HepG2 (cell line): ENCODE results near the gene ZNF33B. TPM values are rescaled to one million over a fixed set of nuclear protein-coding genes. Genes with fewer than 3 reads are reported as not detected.

Source experiments
- ADNP ChIP-seq: sonication (generic); formaldehyde crosslinking; IDR thresholded peaks from 2 replicates; pipeline ENCODE4 v1.4.0; 2020; ENCODE audit warnings: missing genetic modification reagents
- BORCS8-MEF2B ChIP-seq: sonication (generic); formaldehyde crosslinking; IDR thresholded peaks from 2 replicates; pipeline ENCODE4 v1.8.0; 2022; ENCODE audit warnings: mild to moderate bottlenecking, missing genetic modification reagents
- GABPB1 ChIP-seq: IDR thresholded peaks from 2 replicates; pipeline ENCODE4 v1.6.1; 2016; ENCODE audit warnings: mild to moderate bottlenecking, missing genetic modification reagents, moderate library complexity, missing compliant biosample characterization
- GFI1 ChIP-seq: sonication (generic); formaldehyde crosslinking; IDR thresholded peaks from 2 replicates; pipeline ENCODE4 v1.5.0; 2020; ENCODE audit warnings: missing genetic modification reagents, mild to moderate bottlenecking, borderline replicate concordance
- HCFC1 ChIP-seq: fragments of 150-350 bp; IDR thresholded peaks from 2 replicates; pipeline ENCODE4 v1.6.1; 2014; ENCODE audit warnings: low read depth, low read length
- HIVEP1 ChIP-seq: sonication (generic); formaldehyde crosslinking; IDR thresholded peaks from 2 replicates; pipeline ENCODE4 v1.4.0; 2020; ENCODE audit warnings: mild to moderate bottlenecking, missing genetic modification reagents
- MTA1 ChIP-seq: sonication (generic); formaldehyde crosslinking; IDR thresholded peaks from 2 replicates; pipeline ENCODE4 v1.4.0; 2020; ENCODE audit warnings: missing genetic modification reagents, mild to moderate bottlenecking, borderline replicate concordance
- PAF1 ChIP-seq: IDR thresholded peaks from 2 replicates; pipeline ENCODE4 v1.6.1; 2016; ENCODE audit warnings: missing genetic modification reagents, missing compliant biosample characterization
- PATZ1 ChIP-seq: sonication (generic); formaldehyde crosslinking; IDR thresholded peaks from 2 replicates; pipeline ENCODE4 v1.4.0; 2020; ENCODE audit warnings: missing genetic modification reagents
- PAXIP1 ChIP-seq: sonication (generic); formaldehyde crosslinking; conservative IDR thresholded peaks from 2 replicates; pipeline ENCODE4 v1.4.0; 2020; ENCODE audit warnings: mild to moderate bottlenecking, missing genetic modification reagents, moderate library complexity
- SALL2 ChIP-seq: sonication (generic); formaldehyde crosslinking; IDR thresholded peaks from 2 replicates; pipeline ENCODE4 v1.8.1; 2023; ENCODE audit warnings: mild to moderate bottlenecking, missing genetic modification reagents, inconsistent platforms
- TAF1 ChIP-seq: sonication (generic); formaldehyde crosslinking; IDR thresholded peaks from 2 replicates; pipeline ENCODE4 v1.4.0; 2020; ENCODE audit warnings: missing genetic modification reagents
- TAF15 ChIP-seq: fragments of 200-400 bp; formaldehyde crosslinking; IDR thresholded peaks from one replicate; pipeline ENCODE4 v1.6.1; 2018; ENCODE audit warnings: mild to moderate bottlenecking, low read depth, low read length; ENCODE audit not compliant: poor library complexity, severe bottlenecking
- ZKSCAN1 ChIP-seq: fragments of 150-350 bp; IDR thresholded peaks from 2 replicates; pipeline ENCODE4 v1.6.1; 2014; ENCODE audit warnings: low read length
- ZKSCAN8 ChIP-seq: IDR thresholded peaks from 2 replicates; pipeline ENCODE4 v1.6.1; 2016; ENCODE audit warnings: borderline replicate concordance, missing genetic modification reagents, missing compliant biosample characterization
- ZNF256 ChIP-seq: sonication (generic); formaldehyde crosslinking; conservative IDR thresholded peaks from 2 replicates; pipeline ENCODE4 v1.4.0; 2020; ENCODE audit warnings: missing genetic modification reagents
- ZNF367 ChIP-seq: sonication (generic); formaldehyde crosslinking; IDR thresholded peaks from 2 replicates; pipeline ENCODE4 v1.4.0; 2020; ENCODE audit warnings: missing genetic modification reagents, borderline replicate concordance
- ZNF431 ChIP-seq: sonication (generic); formaldehyde crosslinking; IDR thresholded peaks from 2 replicates; pipeline ENCODE4 v1.9.0; 2022; ENCODE audit warnings: missing genetic modification reagents, low read depth, mild to moderate bottlenecking, borderline replicate concordance
- ZNF451 ChIP-seq: sonication (generic); formaldehyde crosslinking; IDR thresholded peaks from 2 replicates; pipeline ENCODE4 v1.5.0; 2020; ENCODE audit warnings: mild to moderate bottlenecking, missing genetic modification reagents
- ZNF547 ChIP-seq: sonication (generic); formaldehyde crosslinking; IDR thresholded peaks from 2 replicates; pipeline ENCODE4 v1.5.1; 2020; ENCODE audit warnings: mild to moderate bottlenecking, missing genetic modification reagents
- ZNF557 ChIP-seq: sonication (generic); formaldehyde crosslinking; IDR thresholded peaks from 2 replicates; pipeline ENCODE4 v1.4.0; 2020; ENCODE audit warnings: missing genetic modification reagents
- ZNF710 ChIP-seq: sonication (generic); formaldehyde crosslinking; IDR thresholded peaks from 2 replicates; pipeline ENCODE4 v1.5.0; 2020; ENCODE audit warnings: mild to moderate bottlenecking, missing genetic modification reagents, borderline replicate concordance
- ZNF775 ChIP-seq: sonication (generic); formaldehyde crosslinking; IDR thresholded peaks from 2 replicates; pipeline ENCODE4 v1.4.0; 2020; ENCODE audit warnings: missing genetic modification reagents, mild to moderate bottlenecking, moderate library complexity, borderline replicate concordance
- polyA plus RNA-seq, 8 experiments: library from polyadenylated mRNA; depleted of rRNA in 3 of 8; stranded (reverse) in 7 of 8; unstranded in 1 of 8; fragments of >200 nt; fragmentation: Illumina TruSeq in 4 of 8; extraction: Trizol in 4 of 8; gene quantifications; 2 replicates each; pipeline versions ENCODE4 v1.2.1 to v1.2.3, GENCODE V29; 2011 to 2016; ENCODE audit warnings: low read depth in 4 of 8, missing spikeins in 1 of 8, mixed read lengths in 1 of 8; ENCODE audit not compliant: insufficient read depth in 1 of 8
- total RNA-seq, 5 experiments: library from RNA; depleted of rRNA; stranded (reverse); fragments of >200 nt; fragmentation: Illumina TruSeq; extraction: Trizol; gene quantifications; 2 replicates each; pipeline ENCODE4 v1.2.3, GENCODE V29; 2016; ENCODE audit warnings: low read depth in 1 of 5

Gene ZNF33B
- total and polyA plus RNA-seq, 2 of the 13 experiments (the other 11 are each of a cell fraction or from before 2014, with no cell fraction given): 18.4 to 23.5 TPM

GRCh38 chr10:42552188-42553063 is 85.9 kb downstream of the ZNF33B start (continued):
- TF ChIP-seq PAXIP1 (CRISPR knock-in tag) (peak; percentile 23; the same call in 1 of the 2 replicates), ZNF547 (no peak), PATZ1 (CRISPR knock-in tag) (no peak), BORCS8-MEF2B (CRISPR knock-in tag) (no peak; the same call in 1 of the 2 replicates), MTA1 (peak; percentile 51; the same call in 1 of the 2 replicates), ZNF557 (CRISPR knock-in tag) (no peak), ZNF451 (CRISPR knock-in tag) (no peak), SALL2 (CRISPR knock-in tag) (no peak), ZNF775 (no peak), ZNF710 (CRISPR knock-in tag) (no peak), PAF1 (CRISPR knock-in tag) (no peak), GABPB1 (CRISPR knock-in tag) (peak; percentile 83), ZNF256 (CRISPR knock-in tag) (no peak), ZNF367 (CRISPR knock-in tag) (no peak), ZKSCAN8 (CRISPR knock-in tag) (no peak), ADNP (CRISPR knock-in tag) (no peak), ZKSCAN1 (no peak), TAF15 (no peak), GFI1 (CRISPR knock-in tag) (no peak), HCFC1 (peak; percentile 96), HIVEP1 (CRISPR knock-in tag) (0 out of 2 replicates have a peak, but pooled peaks have one; percentile 4), TAF1 (CRISPR knock-in tag) (peak; percentile 51; the same call in 1 of the 2 replicates), ZNF431 (no peak)
